C4-2B (cell line): ENCODE data around the gene SAP30L.

Source experiments
- CTCF ChIP-seq: fragments of 450-650 bp; conservative IDR thresholded peaks from 2 replicates; pipeline ENCODE4 v1.5.1; 2017; ENCODE audit warnings: mild to moderate bottlenecking
- ZFX ChIP-seq: fragments of 450-650 bp; IDR thresholded peaks from 2 replicates; pipeline ENCODE4 v1.6.1; 2017

GRCh38 chr5:154498591-154498990, 52.8 kb downstream of the SAP30L start:
- TF ChIP-seq CTCF (no peak), ZFX (no peak)
